Measurements from ENCODE around the gene C1QTNF8. TPM values are rescaled to one million over a fixed set of nuclear protein-coding genes. Genes with fewer than 3 reads are reported as not detected.

C1QTNF8 gene
- total RNA-seq, 1 donor from 2014 or later, result not detected

DNA sequence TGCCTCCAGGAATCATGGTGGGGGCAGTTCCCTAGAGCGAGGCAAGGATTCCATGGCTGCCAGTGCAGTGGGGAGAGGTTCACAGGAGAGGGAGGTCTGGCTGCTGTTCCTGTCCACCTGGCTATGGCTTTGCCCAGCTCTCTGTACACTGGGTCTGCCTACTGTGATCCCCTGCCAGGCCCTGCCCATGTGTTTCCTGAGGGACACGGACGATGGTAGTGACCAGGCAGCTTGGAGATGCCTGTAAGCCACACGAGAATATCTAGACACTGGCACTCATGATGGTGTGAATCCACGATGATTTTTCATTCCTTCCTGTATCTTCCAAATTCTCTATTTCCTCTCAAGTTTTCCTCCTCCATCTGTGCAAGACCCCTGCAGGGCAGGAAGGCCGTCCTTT, 11.1 kb downstream of the C1QTNF8 start:
- peaks cover 17% of the 10 kb centered on the region for H3K27me3 Mint-ChIP-seq (ENCODE audit: low read depth, unreplicated experiment)
- peaks cover 5% of the 10 kb centered on the region for H3K4me1 ChIP-seq (ENCODE audit: insufficient read depth, low read length)
- H4K20me1 ChIP-seq (ENCODE audit: insufficient read depth, low read length), result no peaks in the 10 kb centered on the region
- H3K4me3 Mint-ChIP-seq (ENCODE audit: unreplicated experiment), result no peak overlapping the region
- peaks cover 21% of the 10 kb centered on the region for H3K9me3 ChIP-seq (ENCODE audit: insufficient read depth, low read depth, low read length)
- no peaks in the 10 kb centered on the region for H3K4me1 Mint-ChIP-seq (ENCODE audit: low read depth, unreplicated experiment)
- peaks cover 2% of the 10 kb centered on the region for H3K36me3 Mint-ChIP-seq (ENCODE audit: low read depth, unreplicated experiment)
- H3K4me2 ChIP-seq (ENCODE audit: low read length), result no peak overlapping the region
- H3K27me3 ChIP-seq (ENCODE audit: insufficient read depth, low read length), result peaks cover 7% of the 10 kb centered on the region
- H3K9me3 Mint-ChIP-seq (ENCODE audit: unreplicated experiment), result peaks cover 11% of the 10 kb centered on the region
- no peak overlapping the region for H3K9ac ChIP-seq (ENCODE audit: low read length)
- no peaks in the 10 kb centered on the region for H3K36me3 ChIP-seq (ENCODE audit: insufficient read depth, low read length)
- FAIRE-seq (no peak), DNase-seq (ENCODE audit: low read depth) (no peak)
- H3K4me3 ChIP-seq (ENCODE audit: insufficient read depth, low read depth, low read length), result no peak overlapping the region
- TF ChIP-seq EZH2 (IDR thresholded peaks at IDR 0.05; ENCODE audit: insufficient read depth, low read length) (no peak), CTCF (IDR thresholded peaks at IDR 0.05; ENCODE audit: insufficient read depth, low read depth, low read length) (no peak)
- H3K27ac Mint-ChIP-seq (ENCODE audit: unreplicated experiment), result no peak overlapping the region
- no peaks in the 10 kb centered on the region for H3K79me2 ChIP-seq (ENCODE audit: insufficient read depth, low read length)
- no peak overlapping the region for H2AFZ ChIP-seq (ENCODE audit: low read depth, low read length)
- no peak overlapping the region for H3K27ac ChIP-seq (ENCODE audit: low read depth, low read length)

- TF ChIP-seq EZH2 (IDR thresholded peaks at IDR 0.05; ENCODE audit: insufficient read depth, low read length), result peak; percentile 24
- no peak for TF ChIP-seq CTCF (IDR thresholded peaks at IDR 0.05; ENCODE audit: insufficient read depth, low read depth, low read length)
- peaks cover 3% of the 10 kb centered on the region for H3K27me3 ChIP-seq (ENCODE audit: insufficient read depth, low read length)
- no peak overlapping the region for H3K4me3 ChIP-seq (ENCODE audit: insufficient read depth, low read depth, low read length)
- peaks cover 21% of the 10 kb centered on the region for H3K9me3 ChIP-seq (ENCODE audit: insufficient read depth, low read depth, low read length)
- H3K4me2 ChIP-seq (ENCODE audit: low read length), result no peak overlapping the region
- Mint-ChIP-seq H3K9me3 (ENCODE audit: unreplicated experiment) (peaks cover 11% of the 10 kb centered on the region), H3K27me3 (ENCODE audit: low read depth, unreplicated experiment) (peaks cover 14% of the 10 kb centered on the region), H3K36me3 (ENCODE audit: low read depth, unreplicated experiment) (peaks cover 2% of the 10 kb centered on the region), H3K4me3 (ENCODE audit: unreplicated experiment) (no peak overlapping the region), H3K4me1 (ENCODE audit: low read depth, unreplicated experiment) (no peaks in the 10 kb centered on the region), H3K27ac (ENCODE audit: unreplicated experiment) (no peak overlapping the region)
- FAIRE-seq (no peak), DNase-seq (ENCODE audit: low read depth) (no peak)
- H3K27ac ChIP-seq (ENCODE audit: low read depth, low read length), result no peak overlapping the region
- no peak overlapping the region for H2AFZ ChIP-seq (ENCODE audit: low read depth, low read length)
- peaks cover 7% of the 10 kb centered on the region for H3K4me1 ChIP-seq (ENCODE audit: insufficient read depth, low read length)
- no peaks in the 10 kb centered on the region for H3K79me2 ChIP-seq (ENCODE audit: insufficient read depth, low read length)
- no peak overlapping the region for H3K9ac ChIP-seq (ENCODE audit: low read length)
- H3K36me3 ChIP-seq (ENCODE audit: insufficient read depth, low read length), result no peaks in the 10 kb centered on the region
- no peaks in the 10 kb centered on the region for H4K20me1 ChIP-seq (ENCODE audit: insufficient read depth, low read length)
Measured at GRCh38 chr16:1082952-1083675, 12.9 kb downstream of the C1QTNF8 start.

- Histone ChIP-seq H3K36me3 (ENCODE audit: insufficient read depth, low read length) (no peaks in the 10 kb centered on the region), H3K9ac (ENCODE audit: low read length) (no peak overlapping the region), H2AFZ (ENCODE audit: low read depth, low read length) (no peak overlapping the region), H3K9me3 (ENCODE audit: insufficient read depth, low read depth, low read length) (peaks cover 21% of the 10 kb centered on the region), H3K4me1 (ENCODE audit: insufficient read depth, low read length) (peaks cover 7% of the 10 kb centered on the region), H4K20me1 (ENCODE audit: insufficient read depth, low read length) (no peaks in the 10 kb centered on the region), H3K4me3 (ENCODE audit: insufficient read depth, low read depth, low read length) (no peak overlapping the region), H3K27me3 (ENCODE audit: insufficient read depth, low read length) (no peaks in the 10 kb centered on the region), H3K27ac (ENCODE audit: low read depth, low read length) (no peak overlapping the region), H3K4me2 (ENCODE audit: low read length) (no peak overlapping the region), H3K79me2 (ENCODE audit: insufficient read depth, low read length) (no peaks in the 10 kb centered on the region)
- Mint-ChIP-seq H3K9me3 (ENCODE audit: unreplicated experiment) (peaks cover 11% of the 10 kb centered on the region), H3K27me3 (ENCODE audit: low read depth, unreplicated experiment) (peaks cover 13% of the 10 kb centered on the region), H3K27ac (ENCODE audit: unreplicated experiment) (no peak overlapping the region), H3K4me3 (ENCODE audit: unreplicated experiment) (no peak overlapping the region), H3K4me1 (ENCODE audit: low read depth, unreplicated experiment) (no peaks in the 10 kb centered on the region), H3K36me3 (ENCODE audit: low read depth, unreplicated experiment) (peaks cover 2% of the 10 kb centered on the region)
- DNase-seq (ENCODE audit: low read depth), result peak; percentile 23
- FAIRE-seq, result no peak
- TF ChIP-seq CTCF (IDR thresholded peaks at IDR 0.05; ENCODE audit: insufficient read depth, low read depth, low read length) (no peak), EZH2 (IDR thresholded peaks at IDR 0.05; ENCODE audit: insufficient read depth, low read length) (no peak)
Measured at GRCh38 chr16:1082266-1082951, 13.6 kb downstream of the C1QTNF8 start.

All from astrocyte (in vitro differentiated cells and primary cell).